HG02642 (cell line): Measurements from ENCODE around the gene ALDH1A1.
"Not testable (repeated sequence)": the region's sequence is repeated elsewhere in the genome, so short reads cannot be mapped to it uniquely, and the experiment has no call there.

ENCODE experiments used
- ATAC-seq: cut with Tn5 transposase; IDR thresholded peaks from one replicate; pipeline ENCODE4 v1.9.1; 2021; ENCODE audit warnings: mild to moderate bottlenecking; ENCODE audit not compliant: unreplicated experiment, poor library complexity

ALDH1A1 gene

GRCh38 chr9:72946318-72946717, 6.5 kb downstream of the ALDH1A1 start:
- no peak for ATAC-seq

DNA sequence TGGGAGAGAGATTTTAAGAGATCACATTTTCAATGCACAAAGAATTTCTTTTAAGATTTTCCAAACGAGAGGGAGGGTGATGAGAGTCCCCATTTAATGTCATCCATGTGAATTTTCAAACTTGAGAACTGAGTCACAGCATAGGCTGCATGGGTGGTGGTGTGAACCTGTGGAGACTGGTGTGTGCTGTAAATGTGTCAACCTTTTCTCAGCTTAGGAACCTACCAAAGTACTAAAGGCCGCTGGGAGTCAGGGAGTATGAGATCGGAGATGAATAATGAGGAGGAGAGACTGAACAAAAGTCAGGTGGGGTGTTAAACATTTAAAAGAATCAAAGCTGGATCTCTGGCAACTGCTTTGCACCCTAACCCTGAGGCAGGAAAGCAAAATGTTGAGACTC, 7.5 kb downstream of the ALDH1A1 start:
- ATAC-seq = no peak

DNA sequence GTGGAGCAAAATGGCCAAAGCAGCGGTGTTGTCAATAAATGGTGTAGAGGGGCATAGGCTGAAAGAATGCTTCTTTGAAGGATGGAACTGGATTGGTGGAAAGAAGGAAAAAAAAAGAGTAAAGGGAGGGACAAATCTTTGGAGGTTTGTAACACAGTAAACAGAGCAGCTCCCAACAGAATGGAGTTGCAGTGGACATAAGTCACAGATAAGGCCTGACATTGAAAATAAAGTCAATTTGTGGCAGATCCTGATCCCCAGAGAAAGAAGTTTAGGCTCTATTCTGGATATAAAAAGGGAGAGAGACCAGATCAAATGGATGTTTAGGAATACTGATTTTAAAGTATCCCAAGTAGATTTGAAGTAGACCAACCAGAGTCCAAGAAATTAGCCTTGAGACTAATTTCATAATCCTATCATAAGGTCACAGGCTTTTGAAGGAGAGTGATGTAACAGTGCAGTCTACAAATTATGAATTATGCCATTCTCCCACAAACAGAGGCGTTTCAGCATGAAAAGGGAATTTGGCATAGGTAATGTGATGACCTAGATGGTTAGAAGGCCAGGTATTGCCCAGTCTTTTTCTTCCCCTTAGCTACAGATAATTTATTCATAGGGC, 8.9 kb downstream of the ALDH1A1 start:
- no peak for ATAC-seq

- ATAC-seq = no peak
Measured at GRCh38 chr9:72942451-72942850, 10.4 kb downstream of the ALDH1A1 start.

DNA sequence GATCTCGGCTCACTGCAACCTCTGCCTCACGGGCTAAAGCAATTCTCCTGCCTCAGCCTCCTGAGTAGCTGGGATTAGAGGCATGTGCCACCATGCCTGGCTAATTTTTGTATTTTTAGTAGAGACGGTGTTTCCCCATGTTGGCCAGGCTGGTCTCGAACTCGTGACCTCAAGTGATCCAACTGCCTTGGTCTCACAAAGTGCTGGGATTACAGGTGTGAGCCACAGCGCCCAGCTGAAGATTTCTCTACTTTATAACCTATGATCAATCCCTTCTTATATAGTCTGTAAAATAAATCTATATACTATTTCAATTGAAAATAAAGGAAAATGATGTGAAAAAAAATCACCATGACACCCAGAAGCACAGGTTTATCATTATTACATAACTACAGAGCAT, 13.3 kb downstream of the ALDH1A1 start:
- not testable (repeated sequence) for ATAC-seq

DNA sequence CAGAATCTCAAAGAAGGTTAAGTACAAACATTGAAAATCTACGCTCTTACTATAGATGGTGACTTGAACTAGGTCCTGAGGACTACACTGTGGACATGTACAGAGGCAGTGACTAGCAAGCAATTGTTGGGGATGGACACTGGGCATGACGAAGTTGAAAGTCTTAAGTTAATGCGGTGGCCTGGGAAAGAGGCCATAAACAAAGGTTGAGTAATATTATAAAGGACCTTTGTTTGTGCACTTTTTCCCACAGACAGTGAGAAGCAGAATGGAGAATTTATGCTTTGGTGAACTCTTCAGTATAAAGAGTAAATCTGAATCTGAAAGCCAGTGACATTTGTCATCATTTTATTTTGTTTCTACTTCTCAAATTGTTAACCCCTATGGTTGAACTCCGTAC, 15.3 kb downstream of the ALDH1A1 start:
- no peak for ATAC-seq

DNA sequence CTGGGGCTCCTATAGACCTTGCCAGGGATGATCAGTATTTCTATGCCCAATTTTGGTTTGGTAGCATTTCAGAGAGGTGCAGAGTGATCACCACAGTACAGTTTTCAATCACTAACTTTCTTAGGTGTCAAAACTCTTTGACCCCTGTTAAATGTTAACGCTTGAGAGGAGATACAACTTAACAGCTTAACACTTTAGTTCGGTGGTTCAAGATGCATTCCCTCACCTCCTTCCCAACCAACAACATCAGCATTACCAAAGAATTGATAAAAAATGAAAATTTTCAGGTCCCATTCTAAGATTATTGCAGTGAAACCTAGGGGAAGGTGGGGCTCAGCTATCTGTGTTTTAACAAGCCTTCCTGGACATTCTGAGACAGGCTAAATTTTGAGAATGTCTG, 16.2 kb downstream of the ALDH1A1 start:
- no peak for ATAC-seq

DNA sequence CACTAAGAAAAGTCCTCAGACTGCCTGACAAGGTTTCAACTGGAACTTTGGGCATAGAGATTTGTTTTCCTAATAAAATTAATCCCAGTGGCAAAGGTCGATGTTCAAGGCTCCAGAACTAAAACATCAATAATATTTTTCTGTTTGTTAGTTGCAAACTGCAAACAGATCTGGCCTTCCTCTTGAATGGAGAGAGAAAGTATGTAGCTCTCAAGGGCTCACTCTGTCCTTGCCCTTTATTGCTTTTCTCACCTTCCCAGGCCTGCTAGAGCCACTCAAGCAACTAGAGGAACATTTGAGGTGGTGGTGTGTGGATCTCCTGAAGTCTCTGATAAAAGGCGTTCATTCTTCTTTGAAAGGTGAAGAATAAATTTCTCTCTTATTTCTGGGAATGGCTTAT, 16.6 kb downstream of the ALDH1A1 start:
- ATAC-seq = no peak

GRCh38 chr9:72935595-72935994, 17.3 kb downstream of the ALDH1A1 start:
- ATAC-seq = no peak

DNA sequence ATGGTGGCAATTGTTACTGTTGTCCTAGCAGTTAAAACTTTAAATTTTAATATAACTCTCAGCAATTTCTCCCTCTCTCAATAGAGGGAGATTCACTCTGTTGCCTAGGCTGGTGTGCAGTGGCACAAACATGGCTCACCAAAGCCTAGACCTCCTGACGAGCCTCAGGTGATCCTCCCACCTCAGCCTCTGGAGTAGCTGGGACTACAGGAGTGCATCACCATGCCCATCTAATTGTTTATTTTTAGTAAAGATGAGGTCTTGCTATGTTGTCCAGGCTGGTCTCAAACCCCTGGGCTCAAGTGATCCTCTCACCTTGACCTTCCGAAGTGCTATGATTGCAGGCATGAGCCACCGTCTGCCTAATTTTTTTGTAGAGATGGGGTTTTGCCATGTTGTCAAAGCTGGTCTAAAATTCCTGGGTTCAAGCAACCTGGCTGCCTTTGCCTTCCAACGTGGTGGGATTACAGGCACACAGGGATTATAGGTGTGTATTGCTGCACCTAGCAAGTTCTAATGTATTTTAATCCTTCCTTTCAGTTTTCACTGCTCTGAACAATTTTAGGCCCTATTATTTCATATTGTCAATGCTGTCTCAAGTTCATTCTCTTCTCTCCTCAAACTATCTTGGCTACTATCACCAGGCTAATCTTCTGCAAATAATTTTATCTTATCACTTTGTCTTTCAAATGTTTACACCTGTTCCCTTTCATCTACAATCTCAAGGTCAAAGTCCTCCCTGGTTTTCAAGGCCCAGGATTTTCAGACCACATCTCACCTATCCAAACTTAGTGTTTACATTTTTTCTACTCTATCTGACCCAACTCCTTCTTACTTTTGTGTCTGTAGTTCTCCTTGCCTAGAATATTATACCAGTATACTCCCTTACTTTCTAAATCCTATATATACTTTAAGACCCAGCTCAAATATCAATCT, 18.9 kb downstream of the ALDH1A1 start:
- no peak for ATAC-seq

DNA sequence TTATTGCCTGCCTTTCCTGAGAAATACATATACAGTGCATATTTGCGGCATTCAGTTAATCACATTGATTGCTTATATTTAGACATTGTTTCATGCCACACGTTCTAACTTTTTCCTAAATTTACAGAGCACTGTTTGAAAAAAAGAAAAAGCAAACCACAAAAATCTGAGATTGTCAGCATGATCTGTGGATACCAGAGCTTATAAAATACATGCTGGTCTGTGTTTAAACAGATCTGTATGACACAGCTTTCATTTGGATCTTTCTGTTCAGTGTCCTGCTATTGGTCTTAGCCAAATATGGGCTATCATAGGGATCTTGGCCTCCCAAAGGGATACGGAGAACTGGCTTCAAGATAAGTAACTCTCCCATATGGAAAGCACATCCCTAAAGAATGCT, 20.2 kb downstream of the ALDH1A1 start:
- ATAC-seq = no peak

DNA sequence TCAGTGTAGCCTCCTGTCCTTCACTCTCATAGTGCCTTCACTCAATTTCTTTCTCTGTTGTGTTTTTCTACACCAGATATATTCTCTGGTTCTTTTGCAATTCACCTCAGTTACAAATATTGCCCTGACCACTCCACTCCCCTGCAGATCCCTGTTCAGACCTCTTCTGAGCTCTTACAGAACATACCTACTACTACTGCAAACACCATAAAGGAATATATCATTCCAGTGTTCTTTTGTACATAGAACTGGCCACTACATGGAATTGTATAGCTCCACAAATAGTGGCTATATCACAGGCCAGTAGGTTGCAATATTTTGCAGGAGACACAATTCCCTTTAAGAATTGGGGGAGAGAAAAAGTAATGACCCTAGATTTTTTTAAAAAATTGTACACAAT, 21.0 kb downstream of the ALDH1A1 start:
- ATAC-seq = no peak

GRCh38 chr9:72931437-72931836, 21.4 kb downstream of the ALDH1A1 start:
- no peak for ATAC-seq

- no peak for ATAC-seq
Measured at GRCh38 chr9:72930828-72931227, 22.0 kb downstream of the ALDH1A1 start.

GRCh38 chr9:72929542-72929941, 23.3 kb downstream of the ALDH1A1 start:
- ATAC-seq = no peak

- ATAC-seq = no peak
Measured at GRCh38 chr9:72928042-72928507, 24.8 kb downstream of the ALDH1A1 start.

DNA sequence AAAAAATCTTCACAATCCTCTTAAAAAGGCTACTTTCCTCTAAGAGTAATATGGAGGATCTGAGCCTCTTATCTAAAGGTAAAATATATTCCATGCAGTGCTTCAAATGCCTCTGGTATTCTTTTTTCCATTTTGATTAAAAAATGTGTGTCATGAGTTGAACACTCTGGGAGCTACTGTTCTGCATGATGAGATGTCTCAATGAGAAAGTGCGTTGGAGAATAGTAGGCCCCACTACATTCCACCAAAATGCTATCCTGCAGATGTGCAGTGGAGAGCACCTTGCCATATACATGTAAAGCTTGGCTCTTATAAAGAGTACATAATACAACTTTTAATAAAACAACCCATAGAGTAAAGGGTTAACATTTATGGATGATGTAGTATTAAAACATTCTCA, 26.3 kb downstream of the ALDH1A1 start:
- no peak for ATAC-seq

DNA sequence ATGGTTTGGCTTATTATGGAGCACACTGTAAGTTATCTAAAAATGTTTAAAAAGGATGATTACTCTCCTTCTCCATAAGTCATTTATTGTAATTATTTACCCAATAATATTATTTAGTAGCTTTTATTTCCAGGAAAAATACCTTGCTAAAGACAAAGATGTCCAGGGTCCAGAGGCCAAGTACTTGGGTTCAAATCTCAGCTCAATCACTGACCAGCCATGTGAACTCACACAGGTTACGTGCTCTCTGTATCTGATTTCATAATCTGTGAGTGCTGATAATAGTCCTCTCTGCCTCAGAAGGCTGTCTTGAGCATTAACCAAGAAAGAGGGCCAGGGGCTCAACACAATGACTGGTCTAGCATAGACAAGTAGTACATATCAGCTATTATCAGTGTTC, 27.0 kb downstream of the ALDH1A1 start:
- no peak for ATAC-seq

GRCh38 chr9:72925126-72925789, 27.6 kb downstream of the ALDH1A1 start:
- no peak for ATAC-seq

DNA sequence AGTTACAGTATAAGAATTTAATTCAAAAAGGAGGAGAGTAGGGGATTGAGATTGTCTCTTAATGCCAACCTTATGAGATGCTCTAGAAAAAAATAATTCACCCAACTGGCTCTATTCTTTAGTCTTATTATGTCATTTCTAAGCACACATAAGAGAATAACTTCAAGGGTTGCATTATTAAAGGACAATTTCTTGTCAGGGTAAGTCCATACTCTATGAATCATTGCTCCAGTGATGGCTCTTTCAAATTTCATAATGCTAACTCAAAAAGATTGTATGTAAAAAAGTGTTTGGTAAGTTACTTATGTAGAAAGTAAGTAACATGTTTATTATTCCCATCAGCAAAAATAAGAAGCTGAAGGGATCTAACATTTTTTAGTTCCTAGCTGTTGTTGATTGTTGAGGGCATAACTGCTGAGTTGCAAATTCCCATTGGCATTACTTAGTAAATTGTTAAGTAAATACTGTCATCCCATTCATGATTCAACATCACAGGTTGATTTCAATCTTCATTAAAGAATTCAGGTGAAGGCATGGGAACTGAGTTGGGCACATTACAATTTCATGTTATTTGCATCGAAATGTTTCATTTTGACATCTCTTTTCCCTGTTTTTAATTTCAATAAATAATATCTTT, 28.6 kb downstream of the ALDH1A1 start:
- no peak for ATAC-seq

- no peak for ATAC-seq
Measured at GRCh38 chr9:72923077-72923476, 29.8 kb downstream of the ALDH1A1 start.
